NCI-H2107 treated with DMSO at 0.1 percent for 48 hours (cell line): ENCODE measurements around the gene BRD3.

Source experiments
- DNase-seq: peaks from one replicate; lab custom pipeline; 2025; ENCODE audit not compliant: unreplicated experiment; lab: John Stamatoyannopoulos, UW

The BRD3 gene

GRCh38 chr9:134054891-134055811, 12.7 kb downstream of the BRD3 start:
- no peak for DNase-seq

GRCh38 chr9:134053941-134054761, 13.7 kb downstream of the BRD3 start:
- no peak for DNase-seq

- DNase-seq = no peak
Measured at GRCh38 chr9:134053401-134053871, 14.4 kb downstream of the BRD3 start.

DNA sequence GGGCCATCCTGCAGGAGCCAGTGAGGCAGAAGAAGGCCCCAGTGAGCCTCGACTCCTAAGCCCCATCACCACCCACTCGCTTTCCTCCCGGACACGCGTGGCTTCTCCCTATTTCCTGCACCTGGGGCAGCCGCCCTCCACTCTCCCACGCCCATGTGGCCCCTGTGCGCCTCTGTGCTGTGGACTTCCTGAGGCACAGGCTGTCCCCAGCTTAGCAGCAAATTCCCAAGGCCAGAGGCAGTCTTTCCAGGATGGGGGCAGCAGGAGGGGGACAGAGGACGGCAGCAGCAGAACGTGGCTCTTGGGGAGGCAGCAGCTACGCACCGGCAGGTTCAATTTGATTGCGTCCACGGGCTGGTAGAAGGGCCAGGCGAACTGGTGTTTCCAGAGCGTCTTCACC, 14.9 kb downstream of the BRD3 start:
- DNase-seq = no peak

DNA sequence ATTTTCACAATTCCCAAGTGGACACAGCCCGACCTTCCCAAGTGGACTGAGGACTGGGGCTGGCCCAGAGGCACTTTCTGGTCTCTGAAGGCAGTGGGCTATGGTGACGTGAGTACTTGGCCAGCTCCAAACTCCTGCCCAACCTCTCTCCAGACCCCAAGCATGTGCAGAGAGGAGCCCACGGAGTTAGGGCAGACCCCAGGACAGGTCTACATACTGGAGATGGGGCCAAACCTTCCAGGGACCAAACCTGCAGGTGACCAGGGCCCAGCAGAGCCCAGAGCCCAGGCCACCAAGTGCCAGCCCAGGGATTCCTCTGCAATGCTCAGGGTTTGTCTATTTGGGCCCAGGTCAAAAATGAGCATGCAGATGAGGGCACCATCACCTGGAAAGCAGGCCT, 15.3 kb downstream of the BRD3 start:
- no peak for DNase-seq

DNA sequence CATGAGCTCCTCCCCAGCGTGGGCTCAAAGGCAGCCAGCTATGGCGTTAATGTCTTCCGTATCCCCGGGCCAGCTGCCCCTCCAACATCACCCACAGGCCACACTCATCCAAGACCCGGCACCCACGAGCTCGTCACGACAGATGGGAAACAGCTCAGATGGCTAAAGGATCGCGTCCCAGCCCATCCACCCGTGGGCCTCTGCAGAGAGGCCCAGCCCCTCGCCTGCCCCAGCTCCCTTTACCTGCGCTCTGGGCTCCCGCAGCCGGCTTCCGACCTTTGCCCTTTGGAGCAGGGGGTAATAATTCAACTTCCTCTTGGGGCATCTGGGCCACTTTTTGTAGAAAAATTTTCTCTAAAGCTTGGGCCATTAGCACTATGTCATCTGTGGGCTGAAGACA, 16.5 kb downstream of the BRD3 start:
- DNase-seq = no peak

GRCh38 chr9:134050726-134051125, 17.1 kb downstream of the BRD3 start:
- no peak for DNase-seq

DNA sequence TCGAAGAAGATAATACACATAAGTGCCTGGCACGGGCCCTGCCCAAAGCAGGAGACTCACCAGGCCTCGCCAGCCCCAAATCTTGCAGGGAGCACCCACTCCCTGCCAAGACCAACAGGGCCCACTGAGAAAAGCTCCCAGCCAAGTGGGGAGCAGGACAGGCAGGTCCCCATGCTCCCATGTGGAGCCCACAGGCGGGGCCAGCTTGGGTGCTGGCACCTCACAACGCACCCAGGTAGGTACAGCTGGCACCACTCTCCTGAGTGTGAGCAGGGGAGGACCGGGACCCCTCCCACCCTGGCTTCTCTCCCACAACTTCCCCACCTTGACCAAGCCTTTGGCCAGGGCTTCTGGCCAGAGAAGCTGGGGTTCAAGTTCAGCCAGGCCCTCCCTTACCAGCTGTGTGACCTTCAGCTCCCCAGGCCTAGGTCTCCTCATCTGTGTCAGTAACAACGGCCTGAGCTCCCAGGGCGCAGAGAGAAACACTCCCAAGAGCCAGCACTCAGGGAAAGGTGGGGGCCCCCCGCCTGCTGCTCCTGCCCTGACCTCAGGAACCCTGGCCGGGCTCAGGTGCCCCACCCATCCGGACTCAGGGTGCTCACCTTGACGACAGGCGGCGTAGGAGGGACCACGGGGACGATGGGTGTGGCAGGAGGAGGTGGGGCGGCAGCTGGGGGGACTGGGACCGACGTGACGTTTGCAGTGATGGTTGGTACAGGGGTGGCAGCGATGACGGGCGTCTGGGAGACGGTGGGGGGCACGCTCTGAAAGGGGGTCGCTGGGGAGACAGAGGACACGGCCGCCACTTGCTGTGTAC, 17.8 kb downstream of the BRD3 start:
- DNase-seq = no peak

- no peak for DNase-seq
Measured at GRCh38 chr9:134049236-134049635, 18.6 kb downstream of the BRD3 start.

DNA sequence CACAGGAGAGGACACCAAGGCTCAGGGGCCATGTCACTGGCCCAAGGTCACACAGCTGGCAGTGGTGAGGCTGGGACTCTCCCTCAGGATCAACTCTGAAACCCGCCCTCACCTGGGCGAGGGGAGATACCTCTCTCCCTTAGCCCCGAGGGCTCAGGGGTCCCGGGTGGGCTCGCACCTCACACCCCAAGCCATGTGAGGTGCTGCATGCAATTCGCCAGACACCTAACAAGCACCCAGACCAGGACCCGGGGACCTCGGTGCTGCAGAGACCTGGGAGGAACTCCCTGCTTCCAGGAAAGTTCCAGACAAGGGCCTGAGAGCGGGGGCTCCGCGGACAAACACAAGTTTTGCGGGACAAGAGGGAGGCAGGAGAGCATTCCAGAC, 19.3 kb downstream of the BRD3 start:
- no peak for DNase-seq

DNA sequence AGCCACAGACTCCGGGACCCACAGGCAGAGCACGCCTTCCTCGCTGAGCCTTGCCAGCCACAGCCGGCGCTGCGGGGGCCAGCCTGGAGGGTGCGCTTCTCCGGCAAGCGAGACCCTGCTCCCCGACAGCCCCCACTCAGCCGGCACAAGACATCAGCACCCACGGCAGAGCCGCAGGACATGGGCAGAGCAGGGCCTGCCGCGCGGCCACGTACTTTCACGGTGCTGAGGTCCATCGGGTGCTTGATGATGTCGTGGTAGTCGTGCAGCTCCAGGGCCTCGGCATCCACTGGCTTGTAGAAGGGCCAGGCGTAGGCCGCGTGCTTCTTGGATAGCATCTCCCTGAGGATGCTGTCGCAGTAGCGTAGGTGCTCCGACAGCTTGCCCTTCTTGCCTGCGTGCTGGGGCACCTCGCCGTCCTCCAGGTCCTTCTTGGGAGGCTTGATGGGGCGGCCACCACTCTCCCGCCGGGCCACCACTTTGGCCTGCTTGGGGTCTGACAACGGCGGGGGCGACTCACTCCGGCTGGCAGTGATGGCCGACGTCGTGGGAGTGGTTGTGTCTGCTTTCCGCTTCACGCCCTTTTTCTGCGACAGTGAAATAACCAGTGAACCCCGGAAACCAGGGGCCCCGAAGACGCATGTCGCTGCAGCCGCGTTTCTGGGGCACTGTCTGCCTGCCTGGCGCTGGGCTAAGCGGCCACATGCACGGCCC, 19.8 kb downstream of the BRD3 start:
- DNase-seq = no peak

DNA sequence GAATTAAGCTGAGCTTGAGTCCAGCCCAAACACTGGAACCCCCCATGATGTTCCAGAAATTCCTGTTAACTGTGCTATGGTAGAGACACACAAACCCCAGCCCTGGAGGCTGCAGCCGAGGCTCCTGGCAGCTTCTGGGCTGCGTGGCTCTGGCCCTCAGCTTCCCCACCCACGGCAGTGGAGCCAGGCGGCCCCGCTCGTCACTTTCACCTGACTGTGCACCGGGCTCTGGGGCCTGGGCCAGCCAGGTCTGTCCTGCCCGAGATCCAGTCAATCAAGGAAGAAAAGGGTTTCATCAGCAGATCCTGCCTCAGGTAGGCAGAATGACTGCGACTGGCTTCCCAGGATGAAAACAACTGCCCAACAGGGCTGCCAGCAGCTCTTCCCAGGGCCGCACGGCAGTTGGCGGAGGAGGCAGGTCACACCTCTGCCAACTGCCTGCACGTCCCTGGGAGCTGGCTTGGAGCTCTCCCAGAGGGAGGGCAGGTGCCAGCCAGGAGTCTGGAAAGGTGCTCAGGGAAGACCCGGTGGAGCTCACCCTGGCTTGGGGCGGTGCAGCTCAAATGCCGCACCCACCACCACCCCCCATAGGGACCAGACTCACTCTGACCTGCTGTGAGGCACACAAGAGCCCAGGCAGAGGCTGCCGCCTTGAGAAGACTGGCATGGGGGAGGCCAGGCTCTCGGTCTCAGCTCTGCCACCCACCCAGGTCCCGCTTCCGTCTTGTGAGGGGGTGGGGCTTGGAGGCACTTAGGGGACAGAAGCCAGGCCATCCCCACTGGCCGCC, 20.7 kb downstream of the BRD3 start:
- no peak for DNase-seq

DNA sequence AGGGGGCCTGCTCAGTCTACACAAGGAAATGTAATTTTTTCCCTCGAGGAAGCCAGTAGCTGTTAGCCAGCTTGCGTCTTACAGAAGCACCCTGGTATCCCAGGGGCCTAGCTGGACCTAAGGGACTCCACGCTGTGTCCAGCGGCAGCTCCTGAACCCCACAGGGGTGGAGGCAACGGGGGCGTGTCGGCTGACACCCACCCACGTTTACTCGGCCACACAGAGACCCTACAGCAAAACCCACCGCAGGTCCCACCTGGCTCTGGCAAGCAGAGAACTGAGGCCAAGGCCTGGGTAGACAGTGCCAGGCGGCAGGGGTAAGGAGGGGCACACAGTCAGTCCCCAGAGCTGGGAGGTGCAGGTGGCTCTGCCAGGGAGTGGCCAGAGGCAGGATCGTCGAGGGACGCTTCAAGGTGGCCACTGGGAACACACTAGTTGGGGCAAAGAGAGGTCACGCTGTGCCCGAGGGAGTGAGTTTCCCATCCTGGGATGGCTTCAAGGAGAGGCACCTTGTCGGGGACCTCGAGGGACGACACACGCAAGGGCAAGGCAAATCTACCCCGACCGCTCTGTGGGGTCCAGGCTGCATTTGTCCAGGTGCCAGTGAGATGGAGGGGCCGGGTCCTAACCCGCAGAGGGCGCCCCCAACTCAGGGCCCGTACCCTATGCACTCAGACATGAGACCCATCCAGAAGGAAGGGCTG, 21.8 kb downstream of the BRD3 start:
- no peak for DNase-seq

GRCh38 chr9:134044944-134045343, 22.9 kb downstream of the BRD3 start:
- DNase-seq = no peak

DNA sequence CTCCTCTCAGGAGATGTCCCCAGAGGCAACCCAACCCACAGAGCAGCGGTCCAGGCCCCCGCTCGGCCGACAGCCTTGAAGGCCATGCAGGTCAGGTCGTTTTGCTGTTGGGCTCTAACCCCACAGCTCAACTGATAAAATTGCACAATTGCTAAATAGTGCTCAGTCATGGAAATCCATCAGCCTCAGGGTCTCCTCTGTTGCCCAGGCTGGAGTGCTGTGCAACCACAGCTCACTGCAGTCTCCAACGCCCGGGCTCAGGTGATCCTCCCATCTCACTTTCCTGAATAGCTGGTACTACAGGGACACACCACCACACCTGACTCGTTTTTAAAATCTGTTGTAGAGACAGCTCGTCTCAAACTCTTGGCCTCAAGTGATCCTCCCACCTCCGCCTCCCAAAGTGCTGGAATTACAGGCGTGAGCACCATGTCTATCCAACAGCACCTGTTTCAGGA, 24.3 kb downstream of the BRD3 start:
- DNase-seq = no peak

GRCh38 chr9:134041649-134041962, 26.2 kb downstream of the BRD3 start:
- DNase-seq = no peak

- DNase-seq = no peak
Measured at GRCh38 chr9:134040781-134041648, 26.8 kb downstream of the BRD3 start.

DNA sequence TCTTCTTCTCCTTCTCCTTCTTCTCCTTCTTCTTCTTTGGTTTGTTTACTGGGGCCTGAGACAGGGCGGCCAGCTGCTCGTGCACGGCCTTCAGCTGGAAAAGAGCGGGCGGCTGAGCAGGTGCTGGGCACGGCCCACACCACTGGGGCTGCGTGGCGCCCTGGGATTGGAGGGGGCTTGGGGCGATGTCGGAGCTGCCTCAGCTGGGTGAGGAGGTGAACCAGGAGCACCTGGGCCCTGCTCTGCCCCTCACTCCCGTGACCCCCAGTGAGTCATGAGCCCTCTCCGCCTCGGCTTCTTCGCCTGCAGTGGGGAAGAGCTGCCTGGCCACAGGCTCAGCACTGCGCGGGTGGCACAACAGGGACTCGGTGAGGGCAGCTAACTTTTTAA, 27.7 kb downstream of the BRD3 start:
- DNase-seq = no peak
